Measurements from ENCODE around the gene RXRB. TPM values are rescaled to one million over a fixed set of nuclear protein-coding genes. Genes with fewer than 3 reads are reported as not detected.

The RXRB gene
- total RNA-seq, 1 experiment from 2014 or later, result 30.4 TPM

- POLR2A ChIA-PET, result no interaction called here
These were observed 36.9 kb downstream of the RXRB start for GRCh38 chr6:33163540-33163939.

GRCh38 chr6:33161354-33162331 lies 38.8 kb downstream of the RXRB start:
- Mint-ChIP-seq H3K4me1 (ENCODE audit: low read depth, unreplicated experiment) (peaks cover 12% of the 10 kb centered on the region), H3K27me3 (ENCODE audit: insufficient read depth, unreplicated experiment) (peaks cover 8% of the 10 kb centered on the region), H3K4me3 (ENCODE audit: unreplicated experiment) (peak overlapping the region; percentile 80), H3K36me3 (ENCODE audit: insufficient read depth, unreplicated experiment) (no peaks in the 10 kb centered on the region), H3K9me3 (ENCODE audit: unreplicated experiment) (no peaks in the 10 kb centered on the region), H3K27ac (ENCODE audit: unreplicated experiment) (peak overlapping the region; percentile 65)
- H3K27me3 ChIP-seq (replicated peaks; ENCODE audit: control insufficient read depth, insufficient read depth, low read length), result no peaks in the 10 kb centered on the region; the same call in 1 of the 2 replicates
- H3K4me3 ChIP-seq (ENCODE audit: low read depth, low read length), result peak overlapping the region; percentile 50
- BruUV-seq (replicated peaks), result no TSS peak
- TF ChIP-seq, protein P1, sequence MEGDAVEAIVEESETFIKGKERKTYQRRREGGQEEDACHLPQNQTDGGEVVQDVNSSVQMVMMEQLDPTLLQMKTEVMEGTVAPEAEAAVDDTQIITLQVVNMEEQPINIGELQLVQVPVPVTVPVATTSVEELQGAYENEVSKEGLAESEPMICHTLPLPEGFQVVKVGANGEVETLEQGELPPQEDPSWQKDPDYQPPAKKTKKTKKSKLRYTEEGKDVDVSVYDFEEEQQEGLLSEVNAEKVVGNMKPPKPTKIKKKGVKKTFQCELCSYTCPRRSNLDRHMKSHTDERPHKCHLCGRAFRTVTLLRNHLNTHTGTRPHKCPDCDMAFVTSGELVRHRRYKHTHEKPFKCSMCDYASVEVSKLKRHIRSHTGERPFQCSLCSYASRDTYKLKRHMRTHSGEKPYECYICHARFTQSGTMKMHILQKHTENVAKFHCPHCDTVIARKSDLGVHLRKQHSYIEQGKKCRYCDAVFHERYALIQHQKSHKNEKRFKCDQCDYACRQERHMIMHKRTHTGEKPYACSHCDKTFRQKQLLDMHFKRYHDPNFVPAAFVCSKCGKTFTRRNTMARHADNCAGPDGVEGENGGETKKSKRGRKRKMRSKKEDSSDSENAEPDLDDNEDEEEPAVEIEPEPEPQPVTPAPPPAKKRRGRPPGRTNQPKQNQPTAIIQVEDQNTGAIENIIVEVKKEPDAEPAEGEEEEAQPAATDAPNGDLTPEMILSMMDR (IDR thresholded peaks at IDR 0.05; ENCODE audit: insufficient read depth in 1 of 2, low read depth in 1 of 2, low read length in 1 of 2, severe bottlenecking in 1 of 2, unreplicated experiment in 1 of 2), result peak; percentile 85 to 92
- CTCF ChIA-PET, result interaction anchor here (0.6 to 1.5 kb wide), 5 partner anchors 11 to 87 kb away, joined by 4 to 8 read pairs (median 5); no protein-coding TSS in a partner anchor
- no peaks in the 10 kb centered on the region for H3K9me3 ChIP-seq
- H3K36me3 ChIP-seq (ENCODE audit: control insufficient read depth, insufficient read depth, low read length), result no peaks in the 10 kb centered on the region
- intact Hi-C loops (cut with micrococcal nuclease; ENCODE audit: unreplicated experiment), result loop anchor here (1.0 kb wide), 2 partner anchors 36 to 87 kb away; no protein-coding TSS in a partner anchor
- no peaks in the 10 kb centered on the region for H3K4me1 ChIP-seq
- DNase-seq, result peak; percentile 65 to 86
- POLR2A ChIA-PET, result no interaction called here

More at GRCh38 chr6:33163540-33163939, 36.9 kb downstream of the RXRB start:
- Mint-ChIP-seq H3K9me3 (ENCODE audit: unreplicated experiment) (no peaks in the 10 kb centered on the region), H3K4me1 (ENCODE audit: low read depth, unreplicated experiment) (peaks cover 12% of the 10 kb centered on the region), H3K27ac (ENCODE audit: unreplicated experiment) (no peak overlapping the region), H3K4me3 (ENCODE audit: unreplicated experiment) (no peak overlapping the region), H3K27me3 (ENCODE audit: insufficient read depth, unreplicated experiment) (peaks cover 8% of the 10 kb centered on the region), H3K36me3 (ENCODE audit: insufficient read depth, unreplicated experiment) (no peaks in the 10 kb centered on the region)
- no TSS peak for BruUV-seq (replicated peaks)
- no peak for DNase-seq
- intact Hi-C loops (cut with micrococcal nuclease; ENCODE audit: unreplicated experiment), result no loop called here
- H3K36me3 ChIP-seq (ENCODE audit: control insufficient read depth, insufficient read depth, low read length), result no peaks in the 10 kb centered on the region
- no peaks in the 10 kb centered on the region; the same call in 1 of the 2 replicates for H3K27me3 ChIP-seq (replicated peaks; ENCODE audit: control insufficient read depth, insufficient read depth, low read length)
- TF ChIP-seq, protein P1 (IDR thresholded peaks at IDR 0.05; ENCODE audit: insufficient read depth in 1 of 2, low read depth in 1 of 2, low read length in 1 of 2, severe bottlenecking in 1 of 2, unreplicated experiment in 1 of 2), result no peak
- H3K4me3 ChIP-seq (ENCODE audit: low read depth, low read length), result no peak overlapping the region
- H3K4me1 ChIP-seq, result no peaks in the 10 kb centered on the region
- CTCF ChIA-PET, result no interaction called here
- H3K9me3 ChIP-seq, result no peaks in the 10 kb centered on the region

GRCh38 chr6:33160728-33161344 lies 39.6 kb downstream of the RXRB start:
- Mint-ChIP-seq H3K9me3 (ENCODE audit: unreplicated experiment) (no peaks in the 10 kb centered on the region), H3K4me3 (ENCODE audit: unreplicated experiment) (peak overlapping the region; percentile 80), H3K36me3 (ENCODE audit: insufficient read depth, unreplicated experiment) (no peaks in the 10 kb centered on the region), H3K27ac (ENCODE audit: unreplicated experiment) (no peak overlapping the region), H3K27me3 (ENCODE audit: insufficient read depth, unreplicated experiment) (peaks cover 7% of the 10 kb centered on the region), H3K4me1 (ENCODE audit: low read depth, unreplicated experiment) (peaks cover 12% of the 10 kb centered on the region)
- DNase-seq, result no peak
- Histone ChIP-seq H3K9me3 (no peaks in the 10 kb centered on the region), H3K27me3 (replicated peaks; ENCODE audit: control insufficient read depth, insufficient read depth, low read length) (no peaks in the 10 kb centered on the region; the same call in 1 of the 2 replicates), H3K36me3 (ENCODE audit: control insufficient read depth, insufficient read depth, low read length) (no peaks in the 10 kb centered on the region), H3K4me1 (no peaks in the 10 kb centered on the region), H3K4me3 (ENCODE audit: low read depth, low read length) (no peak overlapping the region)
- ChIA-PET CTCF (interaction anchor here (0.6 to 1.5 kb wide), 4 partner anchors 37 to 87 kb away, joined by 4 to 8 read pairs (median 6); no protein-coding TSS in a partner anchor), POLR2A (no interaction called here)
- no TSS peak for BruUV-seq (replicated peaks)
- TF ChIP-seq, protein P1 (IDR thresholded peaks at IDR 0.05; ENCODE audit: insufficient read depth in 1 of 2, low read depth in 1 of 2, low read length in 1 of 2, severe bottlenecking in 1 of 2, unreplicated experiment in 1 of 2), result no peak
- intact Hi-C loops (cut with micrococcal nuclease; ENCODE audit: unreplicated experiment), result loop anchor here (1.0 kb wide), 1 partner anchor 36 kb away; no protein-coding TSS in a partner anchor
